ENCODE data around the gene PREX1. TPM values are rescaled to one million over a fixed set of nuclear protein-coding genes. Genes with fewer than 3 reads are reported as not detected.

The PREX1 gene
- total and polyA plus RNA-seq, 2 of the 4 experiments (the other 2 are of a cell fraction) = 0.67 to 0.72 TPM

DNA sequence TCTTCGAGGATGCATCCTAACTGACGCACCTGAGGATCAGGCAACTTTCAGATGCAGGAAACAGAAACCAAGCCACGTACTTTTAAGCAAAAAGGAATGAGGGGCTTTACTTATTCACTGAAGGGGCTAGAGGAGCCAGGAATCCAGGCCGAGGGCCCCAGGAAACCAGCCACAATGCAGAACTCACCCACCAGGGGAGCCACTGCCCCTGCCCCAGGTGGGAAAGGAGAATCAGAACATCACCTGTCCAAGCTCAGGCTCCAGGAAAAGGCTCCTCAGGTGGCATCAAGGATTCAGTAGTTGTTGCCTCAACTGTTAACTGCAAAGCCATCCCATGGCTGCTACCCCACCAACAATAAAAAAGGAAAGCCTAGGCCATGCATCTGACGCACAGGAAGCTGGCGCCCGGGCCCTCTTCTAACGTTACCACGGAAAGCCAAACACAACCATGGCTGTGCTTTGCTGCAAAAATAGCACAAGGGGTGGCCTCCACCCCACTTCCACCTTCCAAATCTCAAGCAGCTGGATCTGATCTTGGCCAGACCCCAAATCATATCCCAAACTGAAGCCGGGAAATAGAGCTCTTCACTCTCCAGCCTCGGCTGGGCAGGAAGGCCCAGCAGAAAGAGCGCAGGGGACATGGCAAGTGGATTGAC is 121.0 kb downstream of the PREX1 start:
- CTCF ChIA-PET = no interaction called here
- Histone ChIP-seq H4K20me1 (ENCODE audit: insufficient read depth, low read length) (no peaks in the 10 kb centered on the region; the same call in 1 of the 2 replicates), H3K27ac (ENCODE audit: insufficient read depth, low read length) (no peak overlapping the region), H3K4ac (ENCODE audit: low read depth, low read length) (no peak overlapping the region), H2AFZ (replicated peaks; ENCODE audit: low read length, poor library complexity) (no peak overlapping the region), H2BK20ac (ENCODE audit: low read depth, low read length) (no peak overlapping the region), H3K23ac (ENCODE audit: low read depth, low read length) (no peak overlapping the region), H3K79me1 (ENCODE audit: low read depth in 1 of 2, low read length in 2 of 2) (no peaks in the 10 kb centered on the region), H3K18ac (ENCODE audit: low read depth, low read length) (no peak overlapping the region), H3K9me1 (ENCODE audit: insufficient read depth, low read length) (no peaks in the 10 kb centered on the region), H2AK5ac (ENCODE audit: low read depth, low read length) (no peak overlapping the region), H3K9me3 (ENCODE audit: control insufficient read depth, insufficient read depth, low read length) (no peaks in the 10 kb centered on the region), H3K4me1 (ENCODE audit: control insufficient read depth, insufficient read depth, low read length) (no peaks in the 10 kb centered on the region; the same call in 1 of the 2 replicates), H3K14ac (replicated peaks; ENCODE audit: low read depth, low read length) (no peak overlapping the region), H4K91ac (ENCODE audit: insufficient read depth, low read depth, low read length) (no peak overlapping the region), H4K5ac (ENCODE audit: low read depth, low read length) (no peak overlapping the region), H3K27me3 (ENCODE audit: control insufficient read depth, insufficient read depth, low read length) (no peaks in the 10 kb centered on the region; the same call in 1 of the 2 replicates), H3K56ac (ENCODE audit: extremely low read depth, insufficient read depth, low read length) (no peak overlapping the region), H2BK120ac (ENCODE audit: low read depth, low read length) (no peak overlapping the region), H2AK9ac (replicated peaks; ENCODE audit: low read depth, low read length, poor library complexity) (no peak overlapping the region), H4K8ac (ENCODE audit: low read depth in 2 of 2, low read length in 2 of 2) (no peak overlapping the region), H3K4me3 (ENCODE audit: insufficient read depth, low read depth, low read length) (no peak overlapping the region), H2BK15ac (ENCODE audit: low read depth, low read length) (no peak overlapping the region), H2BK5ac (ENCODE audit: low read depth, low read length, poor library complexity, severe bottlenecking) (no peak overlapping the region), H3K9ac (ENCODE audit: low read depth, low read length) (no peak overlapping the region), H3K36me3 (ENCODE audit: control insufficient read depth, insufficient read depth, low read length) (no peaks in the 10 kb centered on the region), H3K4me2 (ENCODE audit: low read depth, low read length) (no peak overlapping the region)
- DNase-seq (no peak), ATAC-seq (ENCODE audit: low read depth) (no peak)
- dilution Hi-C loops (cut with HindIII; ENCODE audit: low sequenced_read_pairs, unreplicated experiment) (no loop called here), intact Hi-C loops (cut with micrococcal nuclease) (no loop called here), in situ Hi-C loops (cut with MboI; ENCODE audit: low sequenced_read_pairs) (no loop called here)
- POLR2A ChIA-PET (ENCODE audit: unreplicated experiment) = no interaction called here
- no TSS peak for BruUV-seq (replicated peaks)
- WGBS, 2 experiments (ENCODE audit: extremely low coverage in 2 of 2, insufficient read length in 1 of 2) = 52% methylated on average over 5 of the region's 12 CpGs; no CpG with 5 or more reads in 1 of the 2 experiments
- TF ChIP-seq CEBPB (IDR thresholded peaks at IDR 0.05; ENCODE audit: low read depth, low read length) = no peak
- no peak for TF ChIP-seq RFX5 (IDR thresholded peaks at IDR 0.05; ENCODE audit: low read depth, low read length)
- no peak for TF ChIP-seq POLR2A (IDR thresholded peaks at IDR 0.05; ENCODE audit: low read depth, low read length)
- TF ChIP-seq MAZ (IDR thresholded peaks at IDR 0.05; ENCODE audit: borderline replicate concordance, low read depth, low read length) = no peak
- no peak for TF ChIP-seq RCOR1 (IDR thresholded peaks at IDR 0.05; ENCODE audit: insufficient replicate concordance, low read length)
- TF ChIP-seq CHD1 (IDR thresholded peaks at IDR 0.05; ENCODE audit: low read depth, low read length) = no peak
